GM23338 (cell line): ENCODE data around the gene HGFAC. TPM values are rescaled to one million over a fixed set of nuclear protein-coding genes. Genes with fewer than 3 reads are reported as not detected.

Experiments used
- ATAC-seq: fragments of 200-7000 bp; cut with Tn5 transposase; 3 replicates; pipeline ENCODE4 v1.9.1; 2020
- DNase-seq: peaks from one replicate; pipeline ENCODE4 v3.0.0-alpha.2; 2015; ENCODE audit warnings: low spot score
- H2AFZ ChIP-seq: fragments of 200-600 bp; sonication (generic); 2 replicates; pipeline ENCODE4 v1.8.0; 2016; ENCODE audit warnings: antibody characterized with exemption, mild to moderate bottlenecking, moderate library complexity
- H3F3A ChIP-seq: fragments of 200-600 bp; sonication (generic); replicated peaks from 2 replicates; pipeline ENCODE4 v1.8.0; 2017; ENCODE audit warnings: antibody characterized with exemption, mixed run types, low read depth
- H3K27ac ChIP-seq: fragments of 200-600 bp; sonication (generic); 2 replicates; pipeline ENCODE4 v1.6.1; 2016; ENCODE audit warnings: low read depth
- H3K27me3 ChIP-seq: fragments of 200-600 bp; sonication (generic); 2 replicates; pipeline ENCODE4 v1.8.0; 2016; ENCODE audit warnings: mild to moderate bottlenecking, mixed run types, moderate library complexity; ENCODE audit not compliant: insufficient read depth
- H3K36me3 ChIP-seq: fragments of 200-600 bp; sonication (generic); 2 replicates; pipeline ENCODE4 v1.8.0; 2016; ENCODE audit warnings: mild to moderate bottlenecking; ENCODE audit not compliant: insufficient read depth
- H3K4me1 ChIP-seq: fragments of 200-600 bp; sonication (generic); 2 replicates; pipeline ENCODE4 v1.8.0; 2016; ENCODE audit warnings: mild to moderate bottlenecking, moderate library complexity; ENCODE audit not compliant: insufficient read depth
- H3K4me2 ChIP-seq: fragments of 200-600 bp; sonication (generic); 2 replicates; pipeline ENCODE4 v1.7.1; 2017; ENCODE audit warnings: mixed run types
- H3K4me3 ChIP-seq: fragments of 200-600 bp; sonication (generic); 2 replicates; pipeline ENCODE4 v1.6.1; 2016; ENCODE audit warnings: mixed run types
- H3K79me2 ChIP-seq: fragments of 200-600 bp; sonication (generic); replicated peaks from 2 replicates; pipeline ENCODE4 v1.8.0; 2017; ENCODE audit warnings: mild to moderate bottlenecking; ENCODE audit not compliant: insufficient read depth
- H3K9me2 ChIP-seq: fragments of 200-600 bp; sonication (generic); 2 replicates; pipeline ENCODE4 v1.8.0; 2017; ENCODE audit not compliant: insufficient read depth
- H4K20me1 ChIP-seq: fragments of 200-600 bp; sonication (generic); replicated peaks from 2 replicates; pipeline ENCODE4 v1.8.0; 2017; ENCODE audit warnings: mild to moderate bottlenecking; ENCODE audit not compliant: insufficient read depth
- H3K27ac Mint-ChIP-seq: 2 replicates; pipeline ENCODE4 v1.8.0; 2020; ENCODE audit warnings: inconsistent platforms, mild to moderate bottlenecking, moderate library complexity, mixed read lengths
- H3K27me3 Mint-ChIP-seq: 3 replicates; pipeline ENCODE4 v1.8.0; 2022; ENCODE audit warnings: low read depth, mild to moderate bottlenecking, moderate library complexity, mixed read lengths, inconsistent platforms; ENCODE audit not compliant: insufficient read depth, poor library complexity
- H3K36me3 Mint-ChIP-seq: 3 replicates; pipeline ENCODE4 v1.8.0; 2021; ENCODE audit warnings: low read depth, mild to moderate bottlenecking, inconsistent platforms, moderate library complexity, mixed read lengths
- H3K4me1 Mint-ChIP-seq: 3 replicates; pipeline ENCODE4 v1.8.0; 2020; ENCODE audit warnings: mild to moderate bottlenecking, inconsistent platforms, mixed read lengths
- H3K4me3 Mint-ChIP-seq: 3 replicates; pipeline ENCODE4 v1.8.0; 2021; ENCODE audit warnings: moderate library complexity, mild to moderate bottlenecking, inconsistent platforms, mixed read lengths
- H3K9me3 Mint-ChIP-seq: 3 replicates; pipeline ENCODE4 v1.8.0; 2020; ENCODE audit warnings: moderate library complexity, mild to moderate bottlenecking, inconsistent platforms, mixed read lengths
- CREB1 ChIP-seq: fragments of 250-450 bp; sonication (Bioruptor Pico); IDR thresholded peaks from 2 replicates; pipeline ENCODE4 v1.5.0; 2020; ENCODE audit warnings: low read depth, mild to moderate bottlenecking, moderate library complexity
- CTCF ChIP-seq, 2 experiments: fragments of 200-600 bp in 1 of 2; sonication (generic) in 1 of 2; conservative IDR thresholded peaks; 2 replicates each; pipeline versions ENCODE4 v1.5.1 to v1.6.1; 2016 to 2017; ENCODE audit warnings: antibody characterized with exemption in 2 of 2, low read depth in 2 of 2, mild to moderate bottlenecking in 2 of 2, moderate library complexity in 1 of 2
- ETS1 ChIP-seq: IDR thresholded peaks from 2 replicates; pipeline ENCODE4 v1.6.1; 2016; ENCODE audit warnings: antibody characterized with exemption
- EZH2 ChIP-seq: fragments of 200-600 bp; sonication (generic); IDR thresholded peaks from one replicate; pipeline ENCODE4 v1.8.0; 2017; ENCODE audit warnings: antibody characterized with exemption, mild to moderate bottlenecking, low read depth; ENCODE audit not compliant: unreplicated experiment
- EZH2phosphoT487 ChIP-seq: fragments of 200-600 bp; sonication (generic); IDR thresholded peaks from one replicate; pipeline ENCODE4 v1.8.1; 2018; ENCODE audit warnings: antibody characterized with exemption; ENCODE audit not compliant: unreplicated experiment
- JUNB ChIP-seq: IDR thresholded peaks from one replicate; pipeline ENCODE4 v1.6.1; 2016; ENCODE audit warnings: antibody characterized with exemption; ENCODE audit not compliant: unreplicated experiment
- NANOG ChIP-seq: IDR thresholded peaks from 2 replicates; pipeline ENCODE4 v1.6.1; 2016; ENCODE audit warnings: antibody characterized with exemption, borderline replicate concordance
- REST ChIP-seq: IDR thresholded peaks from one replicate; pipeline ENCODE4 v1.6.1; 2018; ENCODE audit warnings: antibody characterized with exemption; ENCODE audit not compliant: unreplicated experiment
- STAT1 ChIP-seq: IDR thresholded peaks from one replicate; pipeline ENCODE4 v1.6.1; 2016; ENCODE audit warnings: antibody characterized with exemption; ENCODE audit not compliant: unreplicated experiment
- ZNF114 ChIP-seq: fragments of 250-450 bp; sonication (Bioruptor Pico); IDR thresholded peaks from 2 replicates; pipeline ENCODE4 v1.5.0; 2020; ENCODE audit warnings: mild to moderate bottlenecking, moderate library complexity
- ZNF331 ChIP-seq: fragments of 250-450 bp; sonication (Bioruptor Pico); IDR thresholded peaks from 2 replicates; pipeline ENCODE4 v1.5.0; 2020; ENCODE audit warnings: low read depth, mild to moderate bottlenecking, moderate library complexity
- ZNF462 ChIP-seq: fragments of 250-450 bp; sonication (Bioruptor Pico); IDR thresholded peaks from 2 replicates; pipeline ENCODE4 v1.5.0; 2020; ENCODE audit warnings: mild to moderate bottlenecking, moderate library complexity
- polyA plus RNA-seq: library from polyadenylated mRNA; unstranded; fragments of >200 nt; fragmentation: Nextera tagmentation; extraction: Ambion mirVana; gene quantifications from 2 replicates; pipeline ENCODE4 v1.2.1, GENCODE V29; 2016
- total RNA-seq: library from RNA; depleted of rRNA; stranded (reverse); fragments of >200 nt; shearing (Covaris generic); gene quantifications from 2 replicates; pipeline ENCODE4 v1.2.3, GENCODE V29; 2014

The HGFAC gene
- total and polyA plus RNA-seq, 2 experiments from 2014 or later, result 0.94 TPM; not detected in 1

GRCh38 chr4:3402491-3403347 lies 39.0 kb upstream of the HGFAC start:
- no peaks in the 10 kb centered on the region for H3K27me3 ChIP-seq
- H3K4me3 Mint-ChIP-seq, result no peak overlapping the region
- no peak for ATAC-seq
- H3K9me2 ChIP-seq, result no peaks in the 10 kb centered on the region
- no peaks in the 10 kb centered on the region; the same call in 2 of the 3 replicates for H3K4me1 Mint-ChIP-seq
- no peak overlapping the region for H2AFZ ChIP-seq
- DNase-seq, result no peak
- H4K20me1 ChIP-seq, result no peaks in the 10 kb centered on the region
- H3K4me3 ChIP-seq, result no peak overlapping the region
- no peaks in the 10 kb centered on the region for H3K79me2 ChIP-seq
- no peak overlapping the region for H3K27ac ChIP-seq
- H3K27ac Mint-ChIP-seq, result no peak overlapping the region
- no peak for TF ChIP-seq ETS1
- TF ChIP-seq REST, result no peak
- TF ChIP-seq JUNB, result no peak
- no peak for TF ChIP-seq ZNF462
- no peak for TF ChIP-seq CTCF (conservative IDR thresholded peaks at IDR 0.05; ENCODE audit: low read depth in 2 of 2)
- TF ChIP-seq EZH2phosphoT487, result no peak
- TF ChIP-seq ZNF331 (CRISPR knock-in tag), result no peak
- TF ChIP-seq ZNF114 (CRISPR knock-in tag), result no peak
- TF ChIP-seq CREB1 (CRISPR knock-in tag), result no peak
- TF ChIP-seq STAT1, result no peak
- TF ChIP-seq NANOG, result no peak
- no peak for TF ChIP-seq EZH2
- peaks cover 13% of the 10 kb centered on the region for H3K36me3 Mint-ChIP-seq
- H3K9me3 Mint-ChIP-seq, result peaks cover 10% of the 10 kb centered on the region
- H3K27me3 Mint-ChIP-seq, result peaks cover 5% of the 10 kb centered on the region
- H3F3A ChIP-seq, result no peaks in the 10 kb centered on the region
- H3K4me1 ChIP-seq, result no peaks in the 10 kb centered on the region
- H3K4me2 ChIP-seq, result no peak overlapping the region
- no peaks in the 10 kb centered on the region for H3K36me3 ChIP-seq
